ENCODE measurements around the gene MVB12A.

DNA sequence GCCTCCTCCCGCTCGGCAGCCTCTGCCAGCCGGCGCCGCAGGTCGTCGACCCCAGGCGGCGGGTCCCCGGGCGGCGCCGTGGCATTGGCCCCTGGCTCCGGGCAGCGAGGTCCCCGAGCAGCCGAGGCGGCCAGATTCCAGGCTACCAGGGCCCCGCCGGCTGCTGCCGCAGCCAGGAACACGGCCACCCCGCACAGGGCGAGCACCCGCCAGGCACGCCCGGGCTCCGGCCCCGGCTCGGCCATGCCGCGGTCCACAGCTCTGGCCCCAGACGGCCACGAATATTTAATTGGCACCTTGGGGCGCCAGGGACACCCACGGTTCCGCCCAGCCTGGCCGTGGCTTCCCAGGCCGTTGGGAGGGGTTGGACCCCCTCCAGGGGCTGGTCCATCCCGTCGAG is 25.9 kb upstream of the MVB12A start, which contains the start of gene CCDC194:
- TF ChIP-seq, protein P1, sequence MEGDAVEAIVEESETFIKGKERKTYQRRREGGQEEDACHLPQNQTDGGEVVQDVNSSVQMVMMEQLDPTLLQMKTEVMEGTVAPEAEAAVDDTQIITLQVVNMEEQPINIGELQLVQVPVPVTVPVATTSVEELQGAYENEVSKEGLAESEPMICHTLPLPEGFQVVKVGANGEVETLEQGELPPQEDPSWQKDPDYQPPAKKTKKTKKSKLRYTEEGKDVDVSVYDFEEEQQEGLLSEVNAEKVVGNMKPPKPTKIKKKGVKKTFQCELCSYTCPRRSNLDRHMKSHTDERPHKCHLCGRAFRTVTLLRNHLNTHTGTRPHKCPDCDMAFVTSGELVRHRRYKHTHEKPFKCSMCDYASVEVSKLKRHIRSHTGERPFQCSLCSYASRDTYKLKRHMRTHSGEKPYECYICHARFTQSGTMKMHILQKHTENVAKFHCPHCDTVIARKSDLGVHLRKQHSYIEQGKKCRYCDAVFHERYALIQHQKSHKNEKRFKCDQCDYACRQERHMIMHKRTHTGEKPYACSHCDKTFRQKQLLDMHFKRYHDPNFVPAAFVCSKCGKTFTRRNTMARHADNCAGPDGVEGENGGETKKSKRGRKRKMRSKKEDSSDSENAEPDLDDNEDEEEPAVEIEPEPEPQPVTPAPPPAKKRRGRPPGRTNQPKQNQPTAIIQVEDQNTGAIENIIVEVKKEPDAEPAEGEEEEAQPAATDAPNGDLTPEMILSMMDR (IDR thresholded peaks at IDR 0.05): no peak
- TF ChIP-seq POLR2AphosphoS5 (IDR thresholded peaks at IDR 0.05): no peak
- no peak for TF ChIP-seq POLR2A (IDR thresholded peaks at IDR 0.05)
